ENCODE measurements around the gene RAD21L1.

The RAD21L1 gene

DNA sequence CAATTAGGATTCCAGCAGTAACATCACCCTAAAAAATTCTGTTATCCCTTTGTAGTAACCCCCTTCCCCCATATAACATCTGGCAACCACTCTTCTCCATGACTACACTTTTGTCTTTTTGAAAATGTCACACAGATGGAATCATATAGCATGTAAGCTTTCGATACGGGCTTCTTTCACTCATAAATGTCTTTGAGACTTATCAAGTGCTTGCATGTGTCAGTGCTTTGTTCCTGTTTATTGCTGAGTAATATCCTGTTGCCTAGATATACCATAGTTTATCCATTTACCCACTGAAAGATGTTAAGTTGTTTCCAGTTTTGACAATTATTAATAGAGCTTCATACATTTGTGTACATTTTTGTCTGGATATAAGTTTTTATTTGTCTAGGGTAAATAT is 29.8 kb downstream of the RAD21L1 start:
- TF ChIP-seq CTCF (IDR thresholded peaks at IDR 0.05; ENCODE audit: extremely low read depth, insufficient read depth, missing control alignments): no peak
- in situ Hi-C loops (cut with MboI; ENCODE audit: low pct_unique_long_range_greater_than_20kb, low sequenced_read_pairs, unreplicated experiment): no loop called here
- no peak for DNase-seq (ENCODE audit: low spot score)

- TF ChIP-seq CTCF (IDR thresholded peaks at IDR 0.05; ENCODE audit: extremely low read depth, insufficient read depth, missing control alignments): no peak
- in situ Hi-C loops (cut with MboI; ENCODE audit: low pct_unique_long_range_greater_than_20kb, low sequenced_read_pairs, unreplicated experiment): no loop called here
- no peak for DNase-seq (ENCODE audit: low spot score)
These were observed 38.0 kb downstream of the RAD21L1 start for GRCh38 chr20:1263853-1264252.

- in situ Hi-C loops (cut with MboI; ENCODE audit: low pct_unique_long_range_greater_than_20kb, low sequenced_read_pairs, unreplicated experiment): no loop called here
- no peak for TF ChIP-seq CTCF (IDR thresholded peaks at IDR 0.05; ENCODE audit: extremely low read depth, insufficient read depth, missing control alignments)
- DNase-seq (ENCODE audit: low spot score): no peak
These were observed 38.9 kb downstream of the RAD21L1 start for GRCh38 chr20:1264727-1265126.

- TF ChIP-seq CTCF (IDR thresholded peaks at IDR 0.05; ENCODE audit: extremely low read depth, insufficient read depth, missing control alignments): no peak
- in situ Hi-C loops (cut with MboI; ENCODE audit: low pct_unique_long_range_greater_than_20kb, low sequenced_read_pairs, unreplicated experiment): no loop called here
- DNase-seq (ENCODE audit: low spot score): no peak
These were observed 39.5 kb downstream of the RAD21L1 start for GRCh38 chr20:1265226-1265915.

DNA sequence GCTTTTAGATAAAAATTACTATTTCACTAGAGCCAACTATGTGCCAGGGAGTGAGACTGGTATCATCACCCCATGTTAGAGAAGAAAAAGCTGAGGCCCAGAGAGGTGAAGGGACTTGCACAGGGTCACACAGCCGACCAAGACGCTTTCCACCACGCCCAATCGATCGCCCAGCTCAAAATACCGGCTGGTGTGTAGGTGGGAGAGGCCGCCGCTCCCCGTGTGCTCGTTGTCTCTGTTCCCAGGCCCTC is 40.0 kb downstream of the RAD21L1 start:
- no peak for DNase-seq (ENCODE audit: low spot score)
- no peak for TF ChIP-seq CTCF (IDR thresholded peaks at IDR 0.05; ENCODE audit: extremely low read depth, insufficient read depth, missing control alignments)
- in situ Hi-C loops (cut with MboI; ENCODE audit: low pct_unique_long_range_greater_than_20kb, low sequenced_read_pairs, unreplicated experiment): no loop called here

- peak; percentile 84 for DNase-seq (ENCODE audit: low spot score)
- in situ Hi-C loops (cut with MboI; ENCODE audit: low pct_unique_long_range_greater_than_20kb, low sequenced_read_pairs, unreplicated experiment): no loop called here
- TF ChIP-seq CTCF (IDR thresholded peaks at IDR 0.05; ENCODE audit: extremely low read depth, insufficient read depth, missing control alignments): no peak
These were observed 40.5 kb downstream of the RAD21L1 start, which contains the start of gene SNPH for GRCh38 chr20:1266167-1266973. Gene SNPH (plus strand): TSS chr20:1266294. CDS start chr20:1296240, 29,946 bp downstream.

All from GM13977 (cell line).